NCI-H146 treated with DMSO at 0.1 percent for 48 hours (cell line): ENCODE data around the gene KNTC1.
"Not testable (repeated sequence)": the region's sequence is repeated elsewhere in the genome, so short reads cannot be mapped to it uniquely, and the experiment has no call there.

Source experiments
- DNase-seq: peaks from one replicate; lab custom pipeline; 2025; ENCODE audit not compliant: unreplicated experiment; lab: John Stamatoyannopoulos, UW

The KNTC1 gene

GRCh38 chr12:122643207-122643805, 116.3 kb downstream of the KNTC1 start:
- no peak for DNase-seq

DNA sequence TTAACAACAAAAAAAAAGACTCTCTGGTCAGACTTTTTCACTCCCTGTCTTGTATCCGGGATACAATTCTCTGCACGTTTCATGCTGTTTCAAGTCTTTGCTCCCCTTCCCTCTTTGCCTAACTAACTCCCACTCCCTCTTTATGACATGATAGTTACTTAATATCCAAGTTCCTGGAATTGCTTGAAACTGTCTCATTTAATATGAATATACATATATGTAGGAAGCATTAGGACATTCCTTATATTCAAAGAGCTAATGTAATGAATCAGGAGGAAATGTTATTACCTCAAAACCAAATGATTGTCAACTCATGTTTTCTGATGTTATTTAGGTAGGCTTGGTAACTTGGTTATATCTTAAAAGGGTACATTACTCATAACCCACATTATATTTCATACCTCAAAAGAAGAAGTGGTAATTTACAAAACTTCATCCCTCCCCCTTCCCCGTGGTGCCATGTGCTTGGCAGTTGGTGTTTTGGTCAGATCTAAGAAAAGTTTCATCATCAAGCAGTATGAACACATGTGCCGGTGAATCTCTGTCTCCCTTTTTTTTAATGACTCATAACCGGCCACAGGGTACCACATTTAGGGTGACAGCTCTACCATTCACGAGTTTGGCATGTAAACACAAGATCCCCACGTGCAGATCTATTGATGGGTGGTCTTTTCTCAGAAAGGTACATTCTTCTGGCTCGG, 119.6 kb downstream of the KNTC1 start:
- DNase-seq, result no peak

GRCh38 chr12:122651520-122652224, 124.6 kb downstream of the KNTC1 start:
- no peak for DNase-seq

GRCh38 chr12:122653291-122653690, 126.2 kb downstream of the KNTC1 start:
- not testable (repeated sequence) for DNase-seq

GRCh38 chr12:122656298-122656697, 129.2 kb downstream of the KNTC1 start:
- no peak for DNase-seq

- no peak for DNase-seq
Measured at GRCh38 chr12:122659579-122659978, 132.5 kb downstream of the KNTC1 start.

DNA sequence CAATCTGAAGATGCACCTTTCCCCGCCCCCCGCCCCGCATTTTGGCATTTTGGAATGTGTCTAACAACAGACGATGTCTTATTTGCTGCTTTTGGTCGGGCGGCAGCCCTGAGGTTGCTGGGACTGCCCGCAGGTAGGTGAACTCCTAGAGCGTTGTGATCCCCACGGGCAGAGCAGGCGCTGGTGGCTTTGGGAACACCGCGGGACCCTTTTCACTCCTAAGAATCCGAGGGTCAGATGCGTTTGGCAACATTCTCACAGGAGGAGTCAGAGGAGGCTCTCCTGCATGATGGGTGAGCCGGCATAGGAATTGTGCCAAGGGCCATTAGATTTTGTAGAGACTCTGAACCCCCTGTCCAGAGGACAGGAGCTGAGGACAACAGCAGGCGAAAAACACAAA, 134.2 kb downstream of the KNTC1 start:
- no peak for DNase-seq

DNA sequence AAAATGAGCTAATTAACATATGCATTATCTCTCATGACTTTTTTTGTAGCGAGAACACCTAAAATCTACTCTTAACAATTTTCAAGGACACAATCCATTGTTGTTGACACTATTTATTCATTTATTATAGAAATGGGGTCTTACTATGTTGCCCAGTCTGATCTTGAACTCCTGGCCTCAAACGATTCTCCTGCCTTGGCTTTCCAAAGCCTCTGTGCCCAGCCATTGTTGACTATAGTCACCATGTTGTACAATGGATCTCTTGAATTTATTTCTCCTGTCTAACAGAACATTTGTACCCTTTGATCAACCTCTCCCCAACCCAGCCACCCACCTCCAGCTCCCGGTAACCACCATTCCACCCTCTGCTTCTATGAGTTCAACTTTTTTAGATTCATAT, 134.9 kb downstream of the KNTC1 start:
- DNase-seq, result no peak

- no peak for DNase-seq
Measured at GRCh38 chr12:122665349-122665748, 138.3 kb downstream of the KNTC1 start.

DNA sequence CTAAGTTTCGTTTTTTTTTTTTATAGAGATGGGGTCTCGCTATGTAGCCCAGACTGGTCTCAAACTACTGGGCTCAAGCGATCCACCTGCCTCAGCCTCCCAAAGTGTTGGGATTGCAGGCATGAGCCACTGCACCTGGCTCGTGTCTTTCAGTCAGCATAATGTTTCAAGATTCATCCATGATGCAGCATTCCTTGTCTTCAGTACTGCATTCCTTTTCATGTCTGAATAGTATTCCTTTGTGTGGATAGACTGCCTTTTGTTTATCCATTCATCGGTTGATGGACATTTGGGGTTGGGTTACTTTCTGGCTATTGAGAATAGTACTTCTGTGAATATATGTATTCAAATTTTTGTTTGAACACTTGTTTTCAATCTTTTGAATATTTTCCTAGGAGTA, 138.7 kb downstream of the KNTC1 start:
- no peak for DNase-seq

GRCh38 chr12:122668268-122668667, 141.2 kb downstream of the KNTC1 start:
- DNase-seq, result no peak

- DNase-seq, result no peak
Measured at GRCh38 chr12:122669397-122670070, 142.5 kb downstream of the KNTC1 start.

- no peak for DNase-seq
Measured at GRCh38 chr12:122672515-122672914, 145.5 kb downstream of the KNTC1 start.
